ENCODE data around the gene ADA. TPM values are rescaled to one million over a fixed set of nuclear protein-coding genes. Genes with fewer than 3 reads are reported as not detected.

The ADA gene
- total and polyA plus RNA-seq, 2 of the 4 experiments (the other 2 are of a cell fraction), result 8.1 to 11.0 TPM

DNA sequence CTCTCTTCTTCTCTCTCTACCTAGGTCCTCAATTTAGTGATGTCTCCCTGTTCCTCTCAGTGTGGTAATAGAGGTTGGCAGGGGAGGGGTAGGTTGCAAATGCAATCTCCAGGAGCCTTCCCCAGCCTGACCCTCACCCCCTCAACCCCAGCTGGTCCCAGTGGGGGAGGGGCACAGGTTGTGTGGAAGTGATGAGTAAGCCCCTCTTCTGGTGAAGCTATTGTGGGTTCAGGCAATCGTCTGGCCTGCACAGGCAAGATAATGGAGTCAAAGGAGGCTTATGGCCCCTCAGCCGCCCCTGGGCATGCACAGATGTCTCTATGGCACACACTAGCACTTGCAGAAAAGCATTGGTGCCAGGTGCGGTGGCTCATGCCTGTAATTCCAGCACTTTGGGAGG, 10.8 kb upstream of the ADA start:
- TF ChIP-seq USF2 (IDR thresholded peaks at IDR 0.05; ENCODE audit: low read depth, low read length) (no peak), CHD1 (IDR thresholded peaks at IDR 0.05; ENCODE audit: low read depth, low read length) (no peak), MXI1 (IDR thresholded peaks at IDR 0.05; ENCODE audit: borderline replicate concordance, low read depth, low read length) (no peak), RCOR1 (IDR thresholded peaks at IDR 0.05; ENCODE audit: insufficient replicate concordance, low read length) (no peak), MAZ (IDR thresholded peaks at IDR 0.05; ENCODE audit: borderline replicate concordance, low read depth, low read length) (no peak), POLR2A (IDR thresholded peaks at IDR 0.05; ENCODE audit: low read depth, low read length) (no peak)
- TF ChIP-seq, protein P1, sequence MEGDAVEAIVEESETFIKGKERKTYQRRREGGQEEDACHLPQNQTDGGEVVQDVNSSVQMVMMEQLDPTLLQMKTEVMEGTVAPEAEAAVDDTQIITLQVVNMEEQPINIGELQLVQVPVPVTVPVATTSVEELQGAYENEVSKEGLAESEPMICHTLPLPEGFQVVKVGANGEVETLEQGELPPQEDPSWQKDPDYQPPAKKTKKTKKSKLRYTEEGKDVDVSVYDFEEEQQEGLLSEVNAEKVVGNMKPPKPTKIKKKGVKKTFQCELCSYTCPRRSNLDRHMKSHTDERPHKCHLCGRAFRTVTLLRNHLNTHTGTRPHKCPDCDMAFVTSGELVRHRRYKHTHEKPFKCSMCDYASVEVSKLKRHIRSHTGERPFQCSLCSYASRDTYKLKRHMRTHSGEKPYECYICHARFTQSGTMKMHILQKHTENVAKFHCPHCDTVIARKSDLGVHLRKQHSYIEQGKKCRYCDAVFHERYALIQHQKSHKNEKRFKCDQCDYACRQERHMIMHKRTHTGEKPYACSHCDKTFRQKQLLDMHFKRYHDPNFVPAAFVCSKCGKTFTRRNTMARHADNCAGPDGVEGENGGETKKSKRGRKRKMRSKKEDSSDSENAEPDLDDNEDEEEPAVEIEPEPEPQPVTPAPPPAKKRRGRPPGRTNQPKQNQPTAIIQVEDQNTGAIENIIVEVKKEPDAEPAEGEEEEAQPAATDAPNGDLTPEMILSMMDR (conservative IDR thresholded peaks at IDR 0.05; ENCODE audit: low read depth, low read length), result no peak
- 80% methylated on average over 1 of the region's 3 CpGs; no CpG with 5 or more reads in 1 of the 2 experiments for WGBS, 2 experiments (ENCODE audit: extremely low coverage in 2 of 2, insufficient read length in 1 of 2)
- Histone ChIP-seq H2BK20ac (ENCODE audit: low read depth, low read length) (no peak overlapping the region), H2BK120ac (ENCODE audit: low read depth, low read length) (no peak overlapping the region), H3K56ac (ENCODE audit: extremely low read depth, insufficient read depth, low read length) (no peak overlapping the region), H3K9ac (ENCODE audit: low read depth, low read length) (no peak overlapping the region), H3K36me3 (ENCODE audit: control insufficient read depth, insufficient read depth, low read length) (no peaks in the 10 kb centered on the region), H3K4me3 (ENCODE audit: insufficient read depth, low read depth, low read length) (no peak overlapping the region), H4K91ac (ENCODE audit: insufficient read depth, low read depth, low read length) (no peak overlapping the region), H4K20me1 (ENCODE audit: insufficient read depth, low read length) (no peaks in the 10 kb centered on the region), H3K9me3 (ENCODE audit: control insufficient read depth, insufficient read depth, low read length) (peaks cover 11% of the 10 kb centered on the region), H3K27me3 (ENCODE audit: control insufficient read depth, insufficient read depth, low read length) (peaks cover 34% of the 10 kb centered on the region), H3K79me1 (ENCODE audit: low read depth in 1 of 2, low read length in 2 of 2) (no peaks in the 10 kb centered on the region), H2BK5ac (ENCODE audit: low read depth, low read length, poor library complexity, severe bottlenecking) (no peak overlapping the region), H4K5ac (ENCODE audit: low read depth, low read length) (no peak overlapping the region), H4K8ac (ENCODE audit: low read depth in 2 of 2, low read length in 2 of 2) (no peak overlapping the region), H2AFZ (replicated peaks; ENCODE audit: low read length, poor library complexity) (no peak overlapping the region), H3K9me1 (ENCODE audit: insufficient read depth, low read length) (no peaks in the 10 kb centered on the region), H3K4ac (ENCODE audit: low read depth, low read length) (no peak overlapping the region), H3K27ac (ENCODE audit: insufficient read depth, low read length) (no peak overlapping the region), H3K18ac (ENCODE audit: low read depth, low read length) (no peak overlapping the region), H2BK15ac (ENCODE audit: low read depth, low read length) (no peak overlapping the region), H3K14ac (replicated peaks; ENCODE audit: low read depth, low read length) (no peak overlapping the region), H2AK5ac (ENCODE audit: low read depth, low read length) (no peak overlapping the region), H3K23ac (ENCODE audit: low read depth, low read length) (no peak overlapping the region), H3K4me1 (ENCODE audit: control insufficient read depth, insufficient read depth, low read length) (no peaks in the 10 kb centered on the region), H2AK9ac (replicated peaks; ENCODE audit: low read depth, low read length, poor library complexity) (no peak overlapping the region), H3K4me2 (ENCODE audit: low read depth, low read length) (no peak overlapping the region)
- intact Hi-C loops (cut with micrococcal nuclease) (no loop called here), in situ Hi-C loops (cut with MboI; ENCODE audit: low sequenced_read_pairs) (no loop called here), dilution Hi-C loops (cut with HindIII; ENCODE audit: low sequenced_read_pairs, unreplicated experiment) (no loop called here)
- ATAC-seq (ENCODE audit: low read depth), result no peak
- no peak for DNase-seq
- POLR2A ChIA-PET (ENCODE audit: unreplicated experiment), result no interaction called here
- CTCF ChIA-PET, result no interaction called here
- no TSS peak for BruUV-seq (replicated peaks)
